HepG2 (cell line): ENCODE data around the gene RAE1.

Experiments used
- FOXM1 ChIP-seq: sonication (generic); formaldehyde crosslinking; IDR thresholded peaks from 2 replicates; pipeline ENCODE4 v1.5.0; 2020; ENCODE audit warnings: missing genetic modification reagents
- POLR2AphosphoS5 ChIP-seq: IDR thresholded peaks from 2 replicates; pipeline ENCODE4 v1.6.1; 2012; ENCODE audit warnings: low read depth, low read length

DNA sequence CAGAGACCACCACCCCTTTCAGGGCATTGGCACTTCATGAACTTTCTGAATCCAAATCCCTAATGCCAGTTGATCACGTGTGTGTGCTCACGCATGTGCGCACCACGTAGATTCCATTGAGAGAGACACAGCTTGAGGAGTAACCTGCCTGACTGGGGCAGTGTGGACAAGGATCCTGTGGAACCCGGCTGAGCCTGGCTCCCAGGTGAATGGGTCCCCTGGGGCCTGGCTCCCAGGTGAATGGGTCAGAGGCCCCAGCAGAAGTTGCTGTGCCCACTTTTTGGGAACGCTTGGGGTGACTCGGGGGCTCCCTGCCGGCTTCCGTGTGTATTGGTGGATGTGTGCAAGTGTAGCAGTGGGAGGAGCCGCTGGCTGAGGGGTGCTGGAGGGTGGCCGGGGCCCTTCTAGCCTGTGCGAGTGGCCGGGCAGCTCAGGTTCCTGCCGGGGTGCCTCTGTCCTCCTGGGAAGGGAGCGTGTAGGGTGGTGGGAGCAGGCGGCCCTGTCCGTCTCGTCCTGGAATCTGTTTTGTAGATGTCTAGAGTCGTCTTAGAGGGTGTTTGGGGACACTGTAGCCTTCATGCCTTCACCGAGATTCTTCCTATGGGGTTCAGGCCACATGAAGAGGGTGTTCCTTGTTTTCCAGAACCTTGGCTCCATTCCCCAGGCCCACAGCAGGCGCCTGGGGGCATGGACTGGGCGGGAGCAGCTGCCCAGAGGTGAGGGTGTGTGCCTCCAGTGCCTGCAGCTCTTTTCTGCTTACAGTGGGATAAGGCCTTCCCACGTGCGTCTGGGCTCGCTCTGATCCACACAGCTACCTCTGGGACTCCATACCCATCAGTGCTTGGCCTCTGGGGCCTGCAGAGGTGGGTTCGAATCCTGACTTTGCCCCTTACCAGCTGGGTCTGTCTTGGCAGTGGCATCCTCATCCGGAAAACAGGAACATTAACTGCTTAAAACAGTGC is 43.3 kb downstream of the RAE1 start:
- TF ChIP-seq POLR2AphosphoS5, result no peak
- no peak for TF ChIP-seq FOXM1 (CRISPR knock-in tag)
